ENCODE results near the gene PHF2.
"Not testable (repeated sequence)": the region's sequence is repeated elsewhere in the genome, so short reads cannot be mapped to it uniquely, and the experiment has no call there.

Gene PHF2

DNA sequence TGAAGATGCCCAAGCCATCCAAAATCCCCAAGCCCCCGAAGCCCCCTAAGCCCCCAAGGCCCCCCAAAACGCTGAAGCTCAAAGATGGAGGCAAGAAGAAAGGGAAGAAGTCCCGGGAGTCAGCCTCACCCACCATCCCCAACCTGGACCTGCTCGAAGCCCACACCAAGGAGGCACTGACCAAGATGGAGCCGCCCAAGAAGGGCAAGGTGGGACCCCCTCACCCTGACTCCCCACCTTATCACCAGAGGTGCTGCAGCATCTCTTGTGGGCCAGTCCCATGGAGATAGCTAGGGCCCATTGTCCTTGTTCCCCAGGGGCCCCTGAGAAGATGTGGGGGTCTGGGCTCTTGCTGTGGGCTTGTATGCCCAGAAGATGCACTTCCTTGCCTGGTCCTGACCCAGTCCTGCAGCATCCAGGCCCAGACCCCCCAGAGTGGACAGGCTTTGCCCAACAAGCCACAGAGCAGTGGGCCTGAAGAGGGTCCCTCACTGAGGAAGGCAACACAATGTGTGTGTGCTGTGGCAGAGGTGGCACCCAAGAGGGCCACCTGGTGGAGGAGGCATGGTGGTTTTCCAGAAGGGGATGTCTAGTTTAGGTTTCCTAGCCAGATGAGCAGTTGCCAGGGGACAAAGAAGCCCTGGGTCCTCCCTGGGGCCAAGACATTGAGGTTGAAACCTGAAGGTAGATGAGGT, 84.1 kb downstream of the PHF2 start:
- no peak for DNase-seq (ENCODE audit: low read depth, low spot score)
- no peak overlapping the region for H3K27ac ChIP-seq

DNA sequence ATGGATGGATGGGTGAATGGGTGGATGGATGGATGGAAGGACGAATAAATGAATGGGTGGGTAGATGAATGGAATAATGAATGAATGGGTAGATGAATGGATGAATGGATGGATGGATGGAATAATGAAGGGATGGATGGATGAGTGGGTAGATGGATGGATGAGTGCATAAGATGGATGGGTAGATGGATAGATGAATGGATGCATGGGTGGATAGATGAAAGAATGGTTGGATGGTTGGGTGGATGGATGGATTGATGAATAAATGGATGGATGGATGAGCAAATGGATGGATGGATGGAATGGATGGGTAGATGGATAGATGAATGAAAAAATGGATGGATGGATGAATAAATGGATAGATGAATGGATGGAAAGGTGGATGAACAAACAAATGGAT, 85.2 kb downstream of the PHF2 start:
- no peak overlapping the region for H3K27ac ChIP-seq
- no peak for DNase-seq (ENCODE audit: low read depth, low spot score)

DNA sequence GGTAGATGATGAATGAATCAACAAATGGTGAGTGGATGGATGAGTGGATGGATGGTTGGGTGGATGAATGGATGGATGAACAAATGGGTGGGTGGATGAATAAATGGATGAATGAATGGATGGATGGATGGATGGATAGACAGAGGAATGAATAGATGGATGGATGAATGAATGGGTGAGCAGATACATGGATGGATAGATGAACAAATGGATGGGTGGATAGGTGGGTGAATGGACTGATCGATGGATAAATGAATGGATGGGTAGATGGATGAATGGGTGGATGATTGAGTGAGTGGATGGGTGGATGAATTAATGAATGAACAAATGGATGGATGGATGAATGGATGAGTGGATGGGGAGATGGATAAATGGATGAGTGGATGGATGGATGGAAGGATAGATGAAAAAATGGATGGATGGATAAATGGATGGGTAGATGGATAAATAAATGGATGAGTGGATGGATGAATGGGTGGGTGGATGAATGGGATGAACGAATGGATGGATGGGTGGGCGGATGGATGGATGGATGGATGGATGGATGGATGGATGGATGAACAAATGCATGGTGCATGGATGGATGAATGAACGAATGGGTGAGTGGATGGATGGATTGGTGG, 85.7 kb downstream of the PHF2 start:
- H3K27ac ChIP-seq: no peak overlapping the region
- no peak for DNase-seq (ENCODE audit: low read depth, low spot score)

DNA sequence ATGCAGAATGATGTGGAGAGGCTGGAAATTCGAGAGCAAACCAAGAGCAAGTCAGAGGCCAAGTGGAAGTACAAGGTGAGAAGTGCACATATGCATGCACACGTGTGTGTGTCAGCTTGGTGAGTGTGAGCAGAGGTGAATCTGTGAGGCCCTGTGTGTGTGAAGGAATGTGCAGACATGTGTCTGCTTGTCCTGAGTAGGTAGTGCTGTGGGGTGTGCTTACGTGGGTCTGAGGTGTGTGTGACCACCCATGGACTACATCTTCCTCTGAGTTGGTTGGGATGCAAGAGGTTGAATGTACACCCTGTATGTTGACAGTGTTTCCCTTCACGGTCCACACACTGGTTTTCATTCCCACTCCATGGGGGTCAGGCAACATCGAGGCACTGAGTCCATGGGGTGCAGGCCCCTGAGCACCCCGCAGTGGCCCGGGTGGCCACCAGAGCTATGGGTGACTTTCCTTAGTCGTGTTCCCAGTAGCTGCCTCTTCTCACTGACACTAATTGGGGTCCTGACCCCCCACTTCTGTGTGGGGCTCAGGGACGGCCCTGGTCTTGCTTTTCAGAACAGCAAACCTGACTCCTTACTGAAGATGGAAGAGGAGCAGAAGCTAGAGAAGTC, 86.7 kb downstream of the PHF2 start:
- DNase-seq (ENCODE audit: low read depth, low spot score): no peak
- no peak overlapping the region for H3K27ac ChIP-seq

DNA sequence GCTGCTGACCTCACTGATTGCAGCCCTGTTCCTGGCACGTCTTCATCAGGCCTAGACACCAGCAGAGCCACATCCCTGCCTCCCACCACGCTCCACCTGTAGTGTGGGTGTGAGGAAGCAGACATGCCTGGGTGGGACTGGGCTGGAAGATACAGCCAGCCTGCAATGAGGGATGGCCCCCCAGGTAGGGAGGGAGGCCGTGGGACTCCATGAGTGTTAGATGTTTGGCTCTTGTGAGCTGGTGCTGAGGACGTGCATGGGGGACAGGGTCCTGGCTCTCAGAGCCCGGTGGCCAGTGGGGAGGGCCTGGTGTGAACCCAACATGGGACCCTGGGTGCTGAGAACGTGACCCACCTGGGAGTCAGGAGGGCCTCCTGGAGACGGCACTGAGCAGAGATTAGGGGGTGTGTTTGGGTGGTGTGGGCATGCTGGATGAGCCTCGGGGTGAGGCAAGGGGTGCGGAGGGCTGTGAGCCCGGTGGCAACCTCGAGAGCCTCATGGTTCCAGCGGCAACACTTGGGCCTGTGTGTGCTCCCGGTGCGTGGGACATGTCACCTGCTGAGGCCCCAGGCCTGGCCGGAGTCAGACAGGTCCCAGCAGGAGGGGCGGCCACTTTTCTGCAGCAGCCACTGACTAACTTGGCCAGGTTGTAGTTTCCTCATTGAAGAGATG, 87.6 kb downstream of the PHF2 start:
- no peak overlapping the region for H3K27ac ChIP-seq

DNA sequence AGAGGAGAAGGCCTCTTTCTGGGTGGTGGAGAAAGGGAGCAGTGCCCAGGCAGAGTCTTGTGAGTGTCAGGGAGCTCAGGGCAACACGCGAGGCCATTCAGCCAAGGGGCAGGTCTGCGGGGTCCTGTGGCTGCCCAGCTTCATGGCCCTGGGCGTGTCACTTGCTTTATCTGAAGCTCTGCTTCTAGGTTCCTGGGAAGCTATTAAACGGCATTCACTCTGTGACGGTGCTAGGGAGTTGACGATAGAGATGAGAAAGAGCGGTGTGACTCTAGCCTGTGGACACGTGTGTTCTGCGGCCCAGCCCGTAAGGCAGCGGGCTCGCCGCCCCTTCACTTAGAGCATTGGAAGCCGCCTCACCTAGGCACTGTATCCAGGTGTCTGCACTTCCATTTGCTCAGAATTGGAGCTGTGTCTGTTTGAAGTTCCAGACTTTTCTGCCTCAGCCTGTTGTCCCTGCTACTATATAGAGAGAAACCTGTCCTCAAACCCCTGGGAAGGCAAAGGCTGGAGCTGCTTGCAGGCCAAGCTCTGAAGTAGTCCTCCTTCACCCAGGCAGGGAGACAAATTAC, 88.3 kb downstream of the PHF2 start:
- DNase-seq (ENCODE audit: low read depth, low spot score): no peak
- H3K27ac ChIP-seq: no peak overlapping the region

More for the DNA sequence above, 87.6 kb downstream of the PHF2 start:
- DNase-seq (ENCODE audit: low read depth, low spot score): no peak

DNA sequence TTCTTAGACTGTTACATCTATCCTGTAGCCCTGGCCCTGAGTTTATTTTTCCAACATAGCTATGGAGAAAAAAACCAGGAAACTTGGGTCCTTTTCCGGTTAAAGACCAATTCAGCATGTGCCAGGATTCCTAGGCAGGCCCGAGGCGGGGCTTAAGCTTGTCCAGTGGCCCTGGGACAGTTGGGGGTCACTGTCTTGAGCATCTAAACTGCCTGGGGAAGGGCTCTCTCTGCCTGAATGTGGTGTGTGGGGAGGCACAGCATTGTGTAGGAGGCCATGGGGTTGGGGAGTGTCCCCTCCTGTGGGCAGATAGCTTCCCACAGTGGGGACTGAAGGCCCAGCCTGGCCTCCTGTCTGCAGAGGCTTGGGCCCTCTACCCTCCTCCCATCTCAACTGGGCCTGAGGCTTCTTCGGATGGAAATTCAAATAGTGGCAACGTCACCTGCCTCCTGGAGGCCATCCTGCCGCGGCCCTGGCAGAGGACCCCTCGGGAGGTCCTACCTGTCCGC, 88.8 kb downstream of the PHF2 start:
- no peak for DNase-seq (ENCODE audit: low read depth, low spot score)

DNA sequence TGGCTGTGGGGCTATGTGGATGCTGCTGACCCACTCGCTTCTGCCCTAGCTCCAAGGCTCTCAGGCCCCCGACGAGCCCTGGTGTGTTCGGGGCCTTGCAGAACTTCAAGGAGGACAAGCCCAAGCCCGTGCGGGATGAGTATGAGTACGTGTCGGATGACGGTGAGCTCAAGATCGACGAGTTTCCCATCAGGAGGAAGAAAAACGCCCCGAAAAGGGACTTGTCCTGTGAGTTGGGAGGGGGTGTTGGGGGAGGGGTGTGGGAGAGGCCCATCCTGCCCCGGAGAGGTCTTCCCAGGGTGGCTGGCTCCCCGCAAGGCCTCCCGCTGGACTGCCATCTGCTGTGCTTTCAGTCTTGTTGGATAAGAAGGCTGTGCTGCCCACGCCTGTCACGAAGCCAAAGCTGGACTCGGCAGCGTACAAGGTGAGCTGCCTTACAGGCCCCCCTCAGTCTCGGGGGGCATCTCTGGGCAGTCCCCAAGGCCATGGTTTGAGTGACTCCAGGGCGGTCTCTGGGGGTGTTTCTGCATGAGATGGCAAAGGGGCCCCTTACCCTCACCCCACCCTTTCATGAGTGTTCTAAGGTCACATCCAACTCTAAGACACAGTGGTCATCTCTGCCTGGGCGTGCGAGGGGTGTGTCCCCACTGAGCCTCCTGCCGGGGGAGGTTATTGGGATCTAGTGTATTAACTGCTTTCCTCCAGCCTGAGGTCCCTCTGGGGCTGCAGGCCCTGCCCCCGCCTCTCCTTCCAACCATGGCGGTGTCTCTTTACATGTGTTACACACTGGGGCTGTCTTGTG, 89.5 kb downstream of the PHF2 start:
- DNase-seq (ENCODE audit: low read depth, low spot score): no peak
- H3K27ac ChIP-seq: no peak overlapping the region

More for the DNA sequence above, 88.8 kb downstream of the PHF2 start:
- H3K27ac ChIP-seq: no peak overlapping the region

DNA sequence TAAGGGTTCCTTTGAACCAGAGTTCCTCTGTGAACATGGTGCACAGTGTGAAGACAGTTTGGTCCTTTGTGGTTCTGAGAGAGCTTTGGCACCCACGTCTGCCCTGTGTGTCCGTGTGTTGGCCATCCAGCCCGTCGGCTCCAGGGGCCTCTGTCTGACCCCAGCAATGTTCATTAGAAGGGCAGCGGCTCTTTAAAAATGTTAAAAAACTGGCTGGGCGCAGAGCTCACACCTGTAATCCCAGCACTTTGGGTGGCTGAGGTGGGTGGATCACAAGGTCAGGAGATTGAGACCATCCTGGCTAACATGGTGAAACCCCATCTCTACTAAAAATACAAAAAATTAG, 90.0 kb downstream of the PHF2 start:
- DNase-seq (ENCODE audit: low read depth, low spot score); H3K27ac ChIP-seq: not testable (repeated sequence)

DNA sequence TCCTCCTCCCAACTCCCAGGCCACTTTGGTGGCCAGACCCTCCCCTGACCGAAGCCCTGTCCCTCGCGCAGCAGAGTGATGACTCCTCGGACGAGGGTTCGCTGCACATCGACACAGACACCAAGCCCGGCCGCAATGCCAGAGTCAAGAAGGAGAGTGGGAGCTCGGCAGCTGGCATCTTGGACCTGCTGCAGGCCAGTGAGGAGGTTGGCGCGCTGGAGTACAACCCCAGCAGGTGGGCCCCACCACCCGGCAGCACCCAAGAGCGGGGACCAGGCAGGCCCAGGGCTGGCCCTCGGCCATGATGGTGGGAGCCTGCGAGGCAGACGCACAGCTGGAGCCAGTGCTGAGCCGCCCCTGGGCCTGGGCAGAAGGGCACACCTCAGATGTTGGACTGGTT, 90.6 kb downstream of the PHF2 start:
- DNase-seq (ENCODE audit: low read depth, low spot score): no peak

DNA sequence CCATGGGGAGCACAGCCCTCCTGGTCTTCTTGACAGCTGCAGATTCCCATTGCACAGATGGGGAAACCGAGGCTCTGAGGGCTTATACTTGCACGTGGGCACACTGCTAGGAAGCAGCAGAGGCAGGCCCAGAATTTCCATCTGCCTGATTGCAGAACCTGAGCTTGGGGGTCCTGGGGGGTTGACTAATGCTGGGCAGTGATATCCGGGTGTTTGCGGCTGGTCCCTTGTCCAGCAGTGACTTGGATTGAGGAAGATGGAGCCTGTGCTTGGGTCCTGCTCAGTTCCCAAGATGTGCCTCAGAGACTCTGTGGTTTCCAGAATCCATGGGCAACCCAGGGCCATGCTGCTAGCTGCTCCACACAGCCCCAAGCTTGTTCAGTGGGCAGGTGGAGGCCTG, 91.2 kb downstream of the PHF2 start:
- DNase-seq (ENCODE audit: low read depth, low spot score): no peak
- no peak overlapping the region for H3K27ac ChIP-seq

More for the DNA sequence above, 90.6 kb downstream of the PHF2 start:
- H3K27ac ChIP-seq: no peak overlapping the region

DNA sequence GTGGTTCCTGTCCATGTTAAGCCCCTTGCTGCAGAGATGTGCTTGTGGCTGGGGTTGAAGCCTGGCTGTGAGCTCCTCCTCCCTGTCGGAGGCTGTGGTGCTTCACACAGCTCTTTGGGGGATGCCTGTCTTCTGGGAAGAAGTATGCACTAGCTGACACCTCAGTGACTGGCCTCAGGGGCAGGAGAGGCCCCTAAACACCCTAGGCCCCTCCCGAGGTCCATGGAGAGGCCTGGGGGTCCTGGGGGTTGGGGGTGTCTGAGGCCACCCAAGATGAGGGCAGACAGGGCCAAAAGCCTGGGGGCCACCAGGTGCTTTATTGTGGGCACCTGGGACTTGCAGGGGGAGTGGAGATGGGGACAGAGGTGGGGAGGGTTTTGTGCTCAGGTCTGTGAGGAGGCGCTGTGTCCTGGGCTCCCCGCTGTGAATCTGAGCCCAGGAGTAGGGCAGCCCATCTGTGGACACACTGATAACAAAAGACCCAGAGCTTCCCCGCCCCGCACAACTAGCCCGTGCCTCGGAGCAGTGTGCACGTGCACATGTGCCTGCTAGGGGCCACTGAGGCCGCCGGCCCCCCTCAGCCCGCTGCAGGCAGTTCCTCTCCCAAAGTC, 92.0 kb downstream of the PHF2 start:
- no peak for DNase-seq (ENCODE audit: low read depth, low spot score)
- H3K27ac ChIP-seq: no peak overlapping the region

DNA sequence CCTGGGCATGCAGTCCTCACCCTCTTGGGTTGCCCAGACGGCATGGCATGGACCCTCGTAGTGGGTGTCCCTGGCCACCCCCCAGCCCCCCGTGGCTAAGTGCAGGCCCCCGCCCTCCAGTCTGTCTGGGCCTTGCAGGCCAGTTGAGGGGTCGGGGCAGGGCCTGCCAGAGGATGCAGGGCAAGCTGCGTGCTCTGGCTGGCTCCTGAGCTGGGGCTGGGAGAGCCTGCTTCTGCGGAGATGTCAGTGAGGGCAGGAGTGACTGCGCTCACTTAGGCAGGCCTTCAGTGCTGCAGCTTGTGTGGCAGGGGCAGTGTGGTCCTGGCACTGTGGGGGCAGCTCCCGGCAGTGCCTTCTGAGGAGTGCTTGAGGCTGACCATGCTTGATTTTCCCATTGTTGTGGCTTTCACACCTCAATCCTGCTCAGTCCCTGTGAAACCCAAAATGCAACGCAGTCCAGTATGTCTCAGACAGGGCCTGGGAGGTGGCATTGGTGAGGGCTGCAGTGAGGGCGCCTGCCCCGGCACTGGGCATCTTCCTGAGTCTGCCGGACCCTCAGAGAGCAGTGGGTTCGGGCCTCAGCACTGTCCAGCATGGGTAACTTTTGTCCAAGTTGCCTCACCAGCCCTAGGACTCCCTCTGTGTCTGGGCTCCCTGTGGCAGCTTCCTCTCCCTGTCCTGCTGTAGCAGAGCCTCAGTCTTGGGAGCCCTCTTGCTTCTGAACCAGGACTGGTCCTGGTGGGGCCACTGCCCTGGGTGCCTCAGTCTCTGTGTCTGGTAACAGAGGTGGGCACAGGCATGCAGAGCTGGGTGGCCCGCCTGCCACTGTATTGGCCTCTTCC, 93.0 kb downstream of the PHF2 start:
- DNase-seq (ENCODE audit: low read depth, low spot score): no peak
- no peak overlapping the region for H3K27ac ChIP-seq

DNA sequence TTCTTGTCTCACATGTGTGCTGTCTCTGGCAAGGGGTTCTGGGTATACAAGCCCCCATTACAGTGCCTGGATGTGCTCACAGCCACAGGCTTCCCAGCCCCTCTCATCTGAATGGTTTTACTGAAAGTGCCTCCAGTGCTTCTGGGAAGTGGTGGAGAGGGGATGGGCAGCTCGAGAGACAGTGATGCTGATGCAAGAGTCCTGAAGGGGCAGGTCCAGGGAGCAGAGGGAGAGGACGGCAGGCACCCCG, 93.5 kb downstream of the PHF2 start:
- no peak overlapping the region for H3K27ac ChIP-seq
- no peak for DNase-seq (ENCODE audit: low read depth, low spot score)

DNA sequence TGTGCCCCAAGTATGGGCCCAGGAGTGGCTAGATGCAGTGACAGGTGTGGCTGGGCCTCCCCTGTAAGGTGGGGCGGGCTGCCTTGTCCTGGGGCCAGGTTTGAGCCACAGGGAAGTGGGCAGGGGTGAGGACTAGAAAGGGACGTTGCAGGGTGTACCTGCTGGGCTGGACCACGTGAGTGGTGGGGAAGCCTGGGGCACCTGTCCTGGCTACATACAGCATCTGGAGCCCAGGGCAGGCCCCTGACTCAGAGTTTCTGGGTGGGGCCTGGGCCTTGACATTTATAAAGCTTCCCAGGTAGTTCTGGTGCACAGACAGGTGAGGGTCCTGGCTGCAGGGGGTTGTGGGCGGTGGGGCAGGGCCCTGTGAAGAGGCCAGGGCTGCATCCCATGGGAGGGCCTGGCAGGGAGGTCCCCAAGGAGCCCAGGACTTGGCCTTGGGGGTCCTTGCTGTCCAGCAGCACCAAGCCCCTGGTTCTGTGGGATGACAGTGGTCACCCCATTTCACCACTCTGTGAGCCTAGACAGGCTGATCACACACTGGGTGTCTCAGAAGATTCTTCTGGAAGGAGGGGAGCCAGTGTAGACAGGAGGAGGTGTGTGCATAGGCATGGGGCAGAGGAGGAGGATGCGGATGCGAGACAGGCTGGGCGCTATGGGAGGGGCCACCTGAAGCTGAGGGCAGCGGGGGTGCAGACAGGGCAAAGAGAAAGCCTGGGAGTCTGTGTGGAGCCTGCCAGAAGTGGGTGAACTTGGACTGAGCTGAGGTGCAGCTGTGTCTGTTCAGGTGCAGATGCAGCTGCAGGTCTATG, 94.0 kb downstream of the PHF2 start:
- H3K27ac ChIP-seq: no peak overlapping the region
- no peak for DNase-seq (ENCODE audit: low read depth, low spot score)

DNA sequence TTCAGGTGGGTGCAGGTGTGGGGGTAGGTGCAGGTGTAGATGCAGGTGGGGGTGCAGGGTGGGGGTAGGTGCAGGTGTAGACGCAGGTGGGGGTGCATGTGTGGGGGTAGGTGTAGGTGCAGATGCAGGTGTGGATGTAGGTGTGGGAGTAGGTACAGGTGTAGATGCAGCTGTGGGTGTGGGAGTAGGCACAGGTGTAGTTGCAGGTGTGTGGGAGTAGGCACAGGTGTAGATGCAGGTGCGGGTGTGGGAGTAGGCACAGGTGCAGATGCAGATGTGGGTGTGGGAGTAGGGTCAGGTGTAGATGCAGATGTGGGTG, 94.6 kb downstream of the PHF2 start:
- DNase-seq (ENCODE audit: low read depth, low spot score): no peak
- H3K27ac ChIP-seq: no peak overlapping the region

DNA sequence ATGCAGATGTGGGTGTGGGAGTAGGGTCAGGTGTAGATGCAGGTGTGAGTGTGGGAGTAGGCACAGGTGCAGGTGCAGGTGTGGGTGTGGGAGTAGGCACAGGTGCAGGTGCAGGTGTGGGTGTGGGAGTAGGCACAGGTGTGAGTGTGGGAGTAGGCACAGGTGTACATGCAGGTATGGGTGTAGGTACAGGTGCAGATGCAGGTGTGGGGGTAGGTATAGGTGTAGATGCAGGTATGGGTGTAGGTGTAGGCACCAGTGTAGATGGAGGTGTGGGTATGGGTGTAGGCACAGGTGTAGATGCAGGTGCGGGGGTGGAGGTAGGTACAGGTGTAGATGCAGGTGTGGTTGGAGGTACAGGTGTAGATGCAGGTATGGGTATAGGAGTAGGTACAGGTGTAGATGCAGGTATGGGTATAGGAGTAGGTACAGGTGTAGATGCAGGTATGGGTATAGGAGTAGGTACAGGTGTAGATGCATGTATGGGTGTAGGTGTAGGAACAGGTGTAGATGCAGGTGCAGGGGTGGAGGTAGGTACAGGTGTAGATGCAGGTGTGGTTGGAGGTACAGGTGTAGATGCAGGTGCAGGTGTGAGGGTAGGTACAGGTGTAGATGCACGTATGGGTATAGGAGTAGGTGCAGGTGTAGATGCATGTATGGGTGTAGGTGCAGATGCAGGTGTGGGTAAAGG, 96.1 kb downstream of the PHF2 start:
- not testable (repeated sequence) for DNase-seq (ENCODE audit: low read depth, low spot score); H3K27ac ChIP-seq

Measured in epithelial cell of prostate (primary cell).